Measurements from ENCODE around the gene SIPA1L3.

SIPA1L3 gene

DNA sequence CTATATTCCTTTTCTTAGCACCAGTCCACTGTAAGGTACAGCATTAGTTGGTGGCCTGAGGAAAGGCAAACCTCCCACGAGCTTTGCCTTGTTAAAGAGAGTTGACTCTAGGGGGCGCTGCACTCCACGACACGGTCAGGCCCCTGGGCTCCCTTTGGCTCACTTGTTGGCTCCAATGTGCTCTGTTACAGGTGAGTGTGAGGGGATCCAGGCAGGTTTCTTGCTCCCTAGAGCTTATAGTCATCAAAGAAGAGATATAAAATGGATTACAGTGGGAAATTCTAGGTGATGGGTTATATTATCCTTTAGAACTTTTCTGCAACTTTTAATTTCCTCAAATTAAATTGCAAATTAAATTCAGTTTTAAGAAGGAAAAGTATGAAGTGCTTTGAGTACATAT, 4.3 kb upstream of the SIPA1L3 start:
- Histone ChIP-seq H3K9me3 (ENCODE audit: control insufficient read depth, insufficient read depth, low read depth, low read length) (no peaks in the 10 kb centered on the region), H3K27ac (ENCODE audit: extremely low read depth, low read depth, low read length) (no peak overlapping the region), H3K4me1 (ENCODE audit: control insufficient read depth, insufficient read depth, low read length) (peaks cover 6% of the 10 kb centered on the region), H3K36me3 (ENCODE audit: control insufficient read depth in 2 of 2, insufficient read depth in 1 of 2, low read length in 2 of 2) (no peaks in the 10 kb centered on the region; a peak in 1 of 3 replicates), H3K4me3 (ENCODE audit: low read depth, low read length) (no peak overlapping the region)
- CTCF ChIA-PET: interaction anchor here (0.5 to 14.3 kb wide), 121 partner anchors 8 to 1882 kb away, joined by 3 to 316 read pairs (median 5); partner anchors contain the start of genes CATSPERG, FAM98C, MRPS12 and PSMD8
- POLR2A ChIA-PET: interaction anchor here (0.7 to 1.2 kb wide), 4 partner anchors 101 to 485 kb away, joined by 3 to 5 read pairs (median 4); partner anchors contain the start of genes GGN, SPINT2 and ZNF573
- TF ChIP-seq ZEB2 (tag by site-specific recombination; IDR thresholded peaks at IDR 0.05) (peak; percentile 52; the same call in 1 of the 2 replicates), SCRT2 (tag by site-specific recombination; IDR thresholded peaks at IDR 0.05) (peak; percentile 100), EGR2 (tag by site-specific recombination; IDR thresholded peaks at IDR 0.05; ENCODE audit: low read depth) (peak; percentile 41; the same call in 1 of the 2 replicates), ZNF23 (tag by site-specific recombination; IDR thresholded peaks at IDR 0.05; ENCODE audit: borderline replicate concordance) (no peak), ZNF654 (tag by site-specific recombination; IDR thresholded peaks at IDR 0.05; ENCODE audit: low read depth) (peak; percentile 99), ZNF354C (tag by site-specific recombination; IDR thresholded peaks at IDR 0.05; ENCODE audit: borderline replicate concordance, low read depth) (no peak), ZSCAN30 (tag by site-specific recombination; IDR thresholded peaks at IDR 0.05) (peak; percentile 83), ZNF16 (tag by site-specific recombination; IDR thresholded peaks at IDR 0.05; ENCODE audit: low read depth) (0 out of 2 replicates have a peak, but pooled peaks have one; percentile 7), ZNF2 (tag by site-specific recombination; IDR thresholded peaks at IDR 0.05) (peak; percentile 89), KLF10 (tag by site-specific recombination; IDR thresholded peaks at IDR 0.05) (peak; percentile 50; the same call in 1 of the 2 replicates), KLF1 (tag by site-specific recombination; IDR thresholded peaks at IDR 0.05) (no peak), KLF7 (tag by site-specific recombination; IDR thresholded peaks at IDR 0.05; ENCODE audit: borderline replicate concordance) (no peak), KLF8 (tag by site-specific recombination; IDR thresholded peaks at IDR 0.05) (no peak), ZNF660 (tag by site-specific recombination; IDR thresholded peaks at IDR 0.05) (peak; percentile 92), SCRT1 (tag by site-specific recombination; IDR thresholded peaks at IDR 0.05; ENCODE audit: borderline replicate concordance) (peak; percentile 100), ZFHX2 (tag by site-specific recombination; conservative IDR thresholded peaks at IDR 0.05) (peak; percentile 65)
- TF ChIP-seq, protein P1, sequence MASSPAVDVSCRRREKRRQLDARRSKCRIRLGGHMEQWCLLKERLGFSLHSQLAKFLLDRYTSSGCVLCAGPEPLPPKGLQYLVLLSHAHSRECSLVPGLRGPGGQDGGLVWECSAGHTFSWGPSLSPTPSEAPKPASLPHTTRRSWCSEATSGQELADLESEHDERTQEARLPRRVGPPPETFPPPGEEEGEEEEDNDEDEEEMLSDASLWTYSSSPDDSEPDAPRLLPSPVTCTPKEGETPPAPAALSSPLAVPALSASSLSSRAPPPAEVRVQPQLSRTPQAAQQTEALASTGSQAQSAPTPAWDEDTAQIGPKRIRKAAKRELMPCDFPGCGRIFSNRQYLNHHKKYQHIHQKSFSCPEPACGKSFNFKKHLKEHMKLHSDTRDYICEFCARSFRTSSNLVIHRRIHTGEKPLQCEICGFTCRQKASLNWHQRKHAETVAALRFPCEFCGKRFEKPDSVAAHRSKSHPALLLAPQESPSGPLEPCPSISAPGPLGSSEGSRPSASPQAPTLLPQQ (tag by site-specific recombination; IDR thresholded peaks at IDR 0.05): 0 out of 2 replicates have a peak, but pooled peaks have one; percentile 30
- TF ChIP-seq, protein P2, sequence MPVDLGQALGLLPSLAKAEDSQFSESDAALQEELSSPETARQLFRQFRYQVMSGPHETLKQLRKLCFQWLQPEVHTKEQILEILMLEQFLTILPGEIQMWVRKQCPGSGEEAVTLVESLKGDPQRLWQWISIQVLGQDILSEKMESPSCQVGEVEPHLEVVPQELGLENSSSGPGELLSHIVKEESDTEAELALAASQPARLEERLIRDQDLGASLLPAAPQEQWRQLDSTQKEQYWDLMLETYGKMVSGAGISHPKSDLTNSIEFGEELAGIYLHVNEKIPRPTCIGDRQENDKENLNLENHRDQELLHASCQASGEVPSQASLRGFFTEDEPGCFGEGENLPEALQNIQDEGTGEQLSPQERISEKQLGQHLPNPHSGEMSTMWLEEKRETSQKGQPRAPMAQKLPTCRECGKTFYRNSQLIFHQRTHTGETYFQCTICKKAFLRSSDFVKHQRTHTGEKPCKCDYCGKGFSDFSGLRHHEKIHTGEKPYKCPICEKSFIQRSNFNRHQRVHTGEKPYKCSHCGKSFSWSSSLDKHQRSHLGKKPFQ (tag by site-specific recombination; IDR thresholded peaks at IDR 0.05): no peak
- TF ChIP-seq, protein P3, sequence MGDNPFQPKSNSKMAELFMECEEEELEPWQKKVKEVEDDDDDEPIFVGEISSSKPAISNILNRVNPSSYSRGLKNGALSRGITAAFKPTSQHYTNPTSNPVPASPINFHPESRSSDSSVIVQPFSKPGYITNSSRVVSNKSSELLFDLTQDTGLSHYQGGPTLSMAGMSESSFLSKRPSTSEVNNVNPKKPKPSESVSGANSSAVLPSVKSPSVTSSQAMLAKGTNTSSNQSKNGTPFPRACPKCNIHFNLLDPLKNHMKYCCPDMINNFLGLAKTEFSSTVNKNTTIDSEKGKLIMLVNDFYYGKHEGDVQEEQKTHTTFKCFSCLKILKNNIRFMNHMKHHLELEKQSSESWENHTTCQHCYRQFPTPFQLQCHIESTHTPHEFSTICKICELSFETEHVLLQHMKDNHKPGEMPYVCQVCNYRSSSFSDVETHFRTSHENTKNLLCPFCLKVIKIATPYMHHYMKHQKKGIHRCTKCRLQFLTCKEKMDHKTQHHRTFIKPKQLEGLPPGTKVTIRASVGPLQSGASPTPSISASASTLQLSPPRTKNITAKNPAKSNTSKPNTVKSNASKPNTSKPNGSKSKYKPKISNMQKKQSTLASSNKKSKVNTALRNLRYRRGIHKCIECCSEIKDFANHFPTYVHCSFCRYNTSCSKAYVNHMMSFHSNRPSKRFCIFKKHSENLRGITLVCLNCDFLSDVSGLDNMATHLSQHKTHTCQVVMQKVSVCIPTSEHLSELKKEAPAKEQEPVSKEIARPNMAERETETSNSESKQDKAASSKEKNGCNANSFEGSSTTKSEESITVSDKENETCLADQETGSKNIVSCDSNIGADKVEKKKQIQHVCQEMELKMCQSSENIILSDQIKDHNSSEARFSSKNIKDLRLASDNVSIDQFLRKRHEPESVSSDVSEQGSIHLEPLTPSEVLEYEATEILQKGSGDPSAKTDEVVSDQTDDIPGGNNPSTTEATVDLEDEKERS (tag by site-specific recombination; IDR thresholded peaks at IDR 0.05): no peak
- TF ChIP-seq, protein P4, sequence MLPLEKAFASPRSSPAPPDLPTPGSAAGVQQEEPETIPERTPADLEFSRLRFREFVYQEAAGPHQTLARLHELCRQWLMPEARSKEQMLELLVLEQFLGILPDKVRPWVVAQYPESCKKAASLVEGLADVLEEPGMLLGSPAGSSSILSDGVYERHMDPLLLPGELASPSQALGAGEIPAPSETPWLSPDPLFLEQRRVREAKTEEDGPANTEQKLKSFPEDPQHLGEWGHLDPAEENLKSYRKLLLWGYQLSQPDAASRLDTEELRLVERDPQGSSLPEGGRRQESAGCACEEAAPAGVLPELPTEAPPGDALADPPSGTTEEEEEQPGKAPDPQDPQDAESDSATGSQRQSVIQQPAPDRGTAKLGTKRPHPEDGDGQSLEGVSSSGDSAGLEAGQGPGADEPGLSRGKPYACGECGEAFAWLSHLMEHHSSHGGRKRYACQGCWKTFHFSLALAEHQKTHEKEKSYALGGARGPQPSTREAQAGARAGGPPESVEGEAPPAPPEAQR (tag by site-specific recombination; IDR thresholded peaks at IDR 0.05): no peak
- TF ChIP-seq, protein P5, sequence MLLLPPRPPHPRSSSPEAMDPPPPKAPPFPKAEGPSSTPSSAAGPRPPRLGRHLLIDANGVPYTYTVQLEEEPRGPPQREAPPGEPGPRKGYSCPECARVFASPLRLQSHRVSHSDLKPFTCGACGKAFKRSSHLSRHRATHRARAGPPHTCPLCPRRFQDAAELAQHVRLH (tag by site-specific recombination; IDR thresholded peaks at IDR 0.05): no peak
- TF ChIP-seq, protein P6, sequence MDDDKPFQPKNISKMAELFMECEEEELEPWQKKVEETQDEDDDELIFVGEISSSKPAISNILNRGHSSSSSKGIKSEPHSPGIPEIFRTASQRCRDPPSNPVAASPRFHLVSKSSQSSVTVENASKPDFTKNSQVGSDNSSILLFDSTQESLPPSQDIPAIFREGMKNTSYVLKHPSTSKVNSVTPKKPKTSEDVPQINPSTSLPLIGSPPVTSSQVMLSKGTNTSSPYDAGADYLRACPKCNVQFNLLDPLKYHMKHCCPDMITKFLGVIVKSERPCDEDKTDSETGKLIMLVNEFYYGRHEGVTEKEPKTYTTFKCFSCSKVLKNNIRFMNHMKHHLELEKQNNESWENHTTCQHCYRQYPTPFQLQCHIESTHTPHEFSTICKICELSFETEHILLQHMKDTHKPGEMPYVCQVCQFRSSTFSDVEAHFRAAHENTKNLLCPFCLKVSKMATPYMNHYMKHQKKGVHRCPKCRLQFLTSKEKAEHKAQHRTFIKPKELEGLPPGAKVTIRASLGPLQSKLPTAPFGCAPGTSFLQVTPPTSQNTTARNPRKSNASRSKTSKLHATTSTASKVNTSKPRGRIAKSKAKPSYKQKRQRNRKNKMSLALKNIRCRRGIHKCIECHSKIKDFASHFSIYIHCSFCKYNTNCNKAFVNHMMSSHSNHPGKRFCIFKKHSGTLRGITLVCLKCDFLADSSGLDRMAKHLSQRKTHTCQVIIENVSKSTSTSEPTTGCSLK (tag by site-specific recombination; IDR thresholded peaks at IDR 0.05): no peak
- TF ChIP-seq, protein P7, sequence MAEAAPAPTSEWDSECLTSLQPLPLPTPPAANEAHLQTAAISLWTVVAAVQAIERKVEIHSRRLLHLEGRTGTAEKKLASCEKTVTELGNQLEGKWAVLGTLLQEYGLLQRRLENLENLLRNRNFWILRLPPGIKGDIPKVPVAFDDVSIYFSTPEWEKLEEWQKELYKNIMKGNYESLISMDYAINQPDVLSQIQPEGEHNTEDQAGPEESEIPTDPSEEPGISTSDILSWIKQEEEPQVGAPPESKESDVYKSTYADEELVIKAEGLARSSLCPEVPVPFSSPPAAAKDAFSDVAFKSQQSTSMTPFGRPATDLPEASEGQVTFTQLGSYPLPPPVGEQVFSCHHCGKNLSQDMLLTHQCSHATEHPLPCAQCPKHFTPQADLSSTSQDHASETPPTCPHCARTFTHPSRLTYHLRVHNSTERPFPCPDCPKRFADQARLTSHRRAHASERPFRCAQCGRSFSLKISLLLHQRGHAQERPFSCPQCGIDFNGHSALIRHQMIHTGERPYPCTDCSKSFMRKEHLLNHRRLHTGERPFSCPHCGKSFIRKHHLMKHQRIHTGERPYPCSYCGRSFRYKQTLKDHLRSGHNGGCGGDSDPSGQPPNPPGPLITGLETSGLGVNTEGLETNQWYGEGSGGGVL (tag by site-specific recombination; IDR thresholded peaks at IDR 0.05): no peak
